ENCODE data around the gene HIPK4.

DNA sequence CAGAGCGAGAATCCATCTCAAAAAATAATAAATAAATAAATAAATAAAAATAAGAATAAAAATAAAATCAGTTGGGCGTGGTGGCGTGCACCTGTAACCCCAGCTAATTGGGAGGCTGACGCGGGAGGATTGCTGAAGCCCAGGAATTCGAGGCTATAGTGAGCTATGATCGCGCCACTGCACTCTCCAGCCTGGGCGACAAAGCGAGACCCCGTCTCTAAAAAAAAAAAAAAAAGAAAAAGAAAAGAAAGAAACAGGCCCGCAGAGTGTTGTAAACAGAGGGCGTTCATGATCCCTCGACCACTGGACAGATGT, 30.4 kb upstream of the HIPK4 start:
- no peak for TF ChIP-seq POLR2A (IDR thresholded peaks at IDR 0.05)
- TF ChIP-seq, protein P1, sequence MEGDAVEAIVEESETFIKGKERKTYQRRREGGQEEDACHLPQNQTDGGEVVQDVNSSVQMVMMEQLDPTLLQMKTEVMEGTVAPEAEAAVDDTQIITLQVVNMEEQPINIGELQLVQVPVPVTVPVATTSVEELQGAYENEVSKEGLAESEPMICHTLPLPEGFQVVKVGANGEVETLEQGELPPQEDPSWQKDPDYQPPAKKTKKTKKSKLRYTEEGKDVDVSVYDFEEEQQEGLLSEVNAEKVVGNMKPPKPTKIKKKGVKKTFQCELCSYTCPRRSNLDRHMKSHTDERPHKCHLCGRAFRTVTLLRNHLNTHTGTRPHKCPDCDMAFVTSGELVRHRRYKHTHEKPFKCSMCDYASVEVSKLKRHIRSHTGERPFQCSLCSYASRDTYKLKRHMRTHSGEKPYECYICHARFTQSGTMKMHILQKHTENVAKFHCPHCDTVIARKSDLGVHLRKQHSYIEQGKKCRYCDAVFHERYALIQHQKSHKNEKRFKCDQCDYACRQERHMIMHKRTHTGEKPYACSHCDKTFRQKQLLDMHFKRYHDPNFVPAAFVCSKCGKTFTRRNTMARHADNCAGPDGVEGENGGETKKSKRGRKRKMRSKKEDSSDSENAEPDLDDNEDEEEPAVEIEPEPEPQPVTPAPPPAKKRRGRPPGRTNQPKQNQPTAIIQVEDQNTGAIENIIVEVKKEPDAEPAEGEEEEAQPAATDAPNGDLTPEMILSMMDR (IDR thresholded peaks at IDR 0.05), result no peak
